ENCODE data around the gene SFRP2. TPM values are rescaled to one million over a fixed set of nuclear protein-coding genes. Genes with fewer than 3 reads are reported as not detected.
A peak's percentile ranks its signal among the peaks of the same experiment; 100 is the strongest.

SFRP2 gene
- total RNA-seq, 1 donor from 2014 or later = 1.3 TPM

DNA sequence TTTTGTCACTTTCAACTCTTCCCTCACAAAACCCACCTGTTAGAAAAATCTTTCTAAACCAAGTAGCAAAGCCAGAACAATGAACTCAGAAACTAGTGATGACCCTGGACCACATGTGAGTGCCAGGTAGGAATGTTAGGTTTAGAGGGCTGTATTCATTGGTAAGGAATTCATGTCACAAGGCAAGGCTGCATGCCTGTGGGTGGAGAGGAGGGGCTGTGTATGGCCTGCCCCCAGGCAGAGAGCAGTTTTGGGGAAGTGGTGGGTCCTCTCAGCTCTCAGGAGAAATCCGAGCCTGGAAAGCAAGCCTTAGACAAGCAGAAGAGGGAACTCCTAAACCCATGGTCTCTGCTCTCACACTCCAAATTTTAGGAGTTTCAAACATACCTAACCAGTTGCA is 31.5 kb downstream of the SFRP2 start:
- Mint-ChIP-seq H3K9me3 (ENCODE audit: low read depth) (peaks cover 3% of the 10 kb centered on the region), H3K27ac (no peak overlapping the region), H3K36me3 (ENCODE audit: insufficient read depth) (no peaks in the 10 kb centered on the region), H3K4me3 (ENCODE audit: low read depth) (no peak overlapping the region), H3K27me3 (peaks cover 60% of the 10 kb centered on the region), H3K4me1 (ENCODE audit: low read depth) (peaks cover 2% of the 10 kb centered on the region)
- no peak for DNase-seq (ENCODE audit: low spot score, unreplicated experiment)
- TF ChIP-seq, protein P1, sequence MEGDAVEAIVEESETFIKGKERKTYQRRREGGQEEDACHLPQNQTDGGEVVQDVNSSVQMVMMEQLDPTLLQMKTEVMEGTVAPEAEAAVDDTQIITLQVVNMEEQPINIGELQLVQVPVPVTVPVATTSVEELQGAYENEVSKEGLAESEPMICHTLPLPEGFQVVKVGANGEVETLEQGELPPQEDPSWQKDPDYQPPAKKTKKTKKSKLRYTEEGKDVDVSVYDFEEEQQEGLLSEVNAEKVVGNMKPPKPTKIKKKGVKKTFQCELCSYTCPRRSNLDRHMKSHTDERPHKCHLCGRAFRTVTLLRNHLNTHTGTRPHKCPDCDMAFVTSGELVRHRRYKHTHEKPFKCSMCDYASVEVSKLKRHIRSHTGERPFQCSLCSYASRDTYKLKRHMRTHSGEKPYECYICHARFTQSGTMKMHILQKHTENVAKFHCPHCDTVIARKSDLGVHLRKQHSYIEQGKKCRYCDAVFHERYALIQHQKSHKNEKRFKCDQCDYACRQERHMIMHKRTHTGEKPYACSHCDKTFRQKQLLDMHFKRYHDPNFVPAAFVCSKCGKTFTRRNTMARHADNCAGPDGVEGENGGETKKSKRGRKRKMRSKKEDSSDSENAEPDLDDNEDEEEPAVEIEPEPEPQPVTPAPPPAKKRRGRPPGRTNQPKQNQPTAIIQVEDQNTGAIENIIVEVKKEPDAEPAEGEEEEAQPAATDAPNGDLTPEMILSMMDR (IDR thresholded peaks at IDR 0.05; ENCODE audit: unreplicated experiment) = no peak

DNA sequence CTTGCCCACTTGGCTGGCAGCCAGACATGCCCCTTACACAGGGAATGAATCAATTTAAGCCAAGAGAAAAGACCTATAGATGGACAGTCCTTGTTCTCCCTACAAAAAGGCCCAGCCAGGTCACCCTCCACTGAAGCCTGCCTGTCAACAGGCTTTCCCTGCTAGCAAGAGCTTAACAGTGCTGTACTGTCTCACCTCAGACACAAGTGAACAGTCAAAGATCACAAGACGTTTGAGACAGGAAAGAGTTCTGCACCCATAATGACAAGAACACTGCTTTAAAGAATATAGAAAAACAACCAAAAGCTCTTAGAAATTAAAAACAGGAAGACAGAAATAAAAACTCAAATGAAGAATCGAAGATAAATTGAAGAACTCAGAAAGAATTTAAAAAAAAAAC is 33.7 kb downstream of the SFRP2 start:
- H3K9me3 Mint-ChIP-seq (ENCODE audit: low read depth) = peaks cover 3% of the 10 kb centered on the region
- peaks cover 43% of the 10 kb centered on the region for H3K27me3 Mint-ChIP-seq
- H3K4me3 Mint-ChIP-seq (ENCODE audit: low read depth) = no peak overlapping the region
- TF ChIP-seq, protein P1 (IDR thresholded peaks at IDR 0.05; ENCODE audit: unreplicated experiment) = no peak
- no peaks in the 10 kb centered on the region for H3K36me3 Mint-ChIP-seq (ENCODE audit: insufficient read depth)
- peaks cover 2% of the 10 kb centered on the region for H3K4me1 Mint-ChIP-seq (ENCODE audit: low read depth)
- no peak overlapping the region for H3K27ac Mint-ChIP-seq
- no peak for DNase-seq (ENCODE audit: low spot score, unreplicated experiment)

DNA sequence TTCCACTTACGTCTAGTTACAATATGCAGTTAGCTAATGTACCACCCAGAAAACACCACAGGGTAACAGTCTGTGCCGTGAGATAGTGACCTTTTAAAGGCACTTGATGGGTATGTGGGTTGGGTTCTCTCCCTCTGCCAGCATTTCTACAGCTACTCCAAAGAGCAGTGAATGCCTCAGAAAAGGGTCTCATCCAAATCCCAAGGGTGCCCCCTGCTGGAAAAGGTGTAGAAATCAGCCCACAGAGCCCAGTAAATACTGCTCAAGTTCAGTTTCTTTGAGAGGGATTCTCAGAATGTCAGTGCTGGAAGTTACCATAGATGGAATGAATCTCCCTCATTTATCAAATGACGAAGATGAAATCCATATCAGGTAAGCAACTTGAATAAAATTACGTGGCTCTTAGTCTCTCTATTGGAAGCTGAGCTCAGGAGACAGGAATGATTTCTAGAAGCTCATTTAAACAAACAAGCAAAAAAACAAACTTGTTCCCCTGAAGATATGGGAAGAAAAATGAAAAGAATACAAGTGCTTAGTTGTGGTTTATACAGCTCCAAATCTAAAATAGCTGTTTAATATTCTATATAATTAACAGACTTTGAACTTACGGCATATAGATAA is 38.6 kb downstream of the SFRP2 start:
- Mint-ChIP-seq H3K27ac (no peak overlapping the region), H3K36me3 (ENCODE audit: insufficient read depth) (no peaks in the 10 kb centered on the region), H3K4me1 (ENCODE audit: low read depth) (no peaks in the 10 kb centered on the region), H3K4me3 (ENCODE audit: low read depth) (no peak overlapping the region), H3K9me3 (ENCODE audit: low read depth) (peaks cover 3% of the 10 kb centered on the region), H3K27me3 (peaks cover 8% of the 10 kb centered on the region)
- DNase-seq (ENCODE audit: low spot score, unreplicated experiment) = peak; percentile 69
- TF ChIP-seq, protein P1 (IDR thresholded peaks at IDR 0.05; ENCODE audit: unreplicated experiment) = peak; percentile 84

DNA sequence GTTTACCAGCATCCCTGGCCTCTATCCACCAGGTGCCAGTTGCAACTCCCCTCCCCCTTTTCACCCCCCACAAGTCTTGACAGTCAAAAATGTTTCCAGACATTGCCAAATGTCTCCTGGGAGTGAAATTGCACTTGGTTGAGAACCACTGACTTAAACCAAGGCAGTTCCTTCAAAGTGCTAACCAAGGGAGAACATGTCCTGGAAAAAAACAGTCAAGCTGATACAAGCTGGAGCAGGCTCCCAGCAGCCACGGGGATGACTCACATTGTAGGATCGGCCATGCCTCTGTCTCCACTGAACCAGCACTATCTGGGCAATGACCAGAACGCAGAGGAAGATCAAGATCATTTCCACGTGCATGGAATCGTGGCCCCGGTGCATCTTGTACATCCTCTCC is 40.5 kb downstream of the SFRP2 start:
- Mint-ChIP-seq H3K4me3 (ENCODE audit: low read depth) (no peak overlapping the region), H3K27me3 (peaks cover 5% of the 10 kb centered on the region), H3K4me1 (ENCODE audit: low read depth) (no peaks in the 10 kb centered on the region), H3K27ac (no peak overlapping the region), H3K9me3 (ENCODE audit: low read depth) (no peaks in the 10 kb centered on the region), H3K36me3 (ENCODE audit: insufficient read depth) (no peaks in the 10 kb centered on the region)
- TF ChIP-seq, protein P1 (IDR thresholded peaks at IDR 0.05; ENCODE audit: unreplicated experiment) = no peak
- DNase-seq (ENCODE audit: low spot score, unreplicated experiment) = no peak

DNA sequence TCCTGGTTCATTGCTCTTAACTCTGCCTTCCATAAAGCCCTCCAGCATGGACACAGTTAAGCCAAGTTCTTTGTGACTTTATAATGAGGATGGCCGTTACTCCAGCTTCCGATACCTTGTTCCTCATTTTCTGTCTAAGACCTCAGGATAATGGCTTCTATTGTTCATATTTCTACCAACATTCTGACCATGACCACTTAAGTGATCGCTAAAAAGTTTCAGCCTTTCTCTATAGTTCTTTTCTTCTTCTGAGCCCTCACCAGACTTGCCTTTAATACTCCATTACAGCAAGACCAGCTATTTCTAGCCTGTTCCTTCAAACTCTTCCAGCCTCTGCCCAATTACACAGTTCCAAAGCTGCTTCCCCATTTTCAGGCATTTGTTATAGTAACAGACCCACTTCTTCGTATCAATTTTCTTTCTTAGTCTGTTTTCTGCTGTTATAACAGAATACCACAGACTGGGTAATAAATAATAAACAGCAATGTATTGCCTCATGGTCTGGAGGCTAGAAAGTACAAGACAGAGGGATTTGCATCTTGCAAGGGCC is 41.4 kb downstream of the SFRP2 start:
- no peak for DNase-seq (ENCODE audit: low spot score, unreplicated experiment)
- H3K4me1 Mint-ChIP-seq (ENCODE audit: low read depth) = no peaks in the 10 kb centered on the region
- H3K9me3 Mint-ChIP-seq (ENCODE audit: low read depth) = no peaks in the 10 kb centered on the region
- H3K4me3 Mint-ChIP-seq (ENCODE audit: low read depth) = no peak overlapping the region
- no peaks in the 10 kb centered on the region for H3K36me3 Mint-ChIP-seq (ENCODE audit: insufficient read depth)
- H3K27ac Mint-ChIP-seq = no peak overlapping the region
- TF ChIP-seq, protein P1 (IDR thresholded peaks at IDR 0.05; ENCODE audit: unreplicated experiment) = no peak
- peaks cover 2% of the 10 kb centered on the region for H3K27me3 Mint-ChIP-seq

All from progenitor cell of endocrine pancreas (in vitro differentiated cells).